ENCODE data around the gene NECTIN2. TPM values are rescaled to one million over a fixed set of nuclear protein-coding genes. Genes with fewer than 3 reads are reported as not detected.

NECTIN2 gene
- total and polyA plus RNA-seq, 4 donors = 49.4 to 77.5 (median 55.5) TPM

- DNase-seq (ENCODE audit: low spot score) = no peak
Observed at GRCh38 chr19:44840811-44841210, 5.3 kb upstream of the NECTIN2 start.

More at GRCh38 chr19:44840811-44841210, 5.3 kb upstream of the NECTIN2 start:
- H3K4me3 ChIP-seq (ENCODE audit: low read depth in 1 of 3, low read length in 3 of 3) = no peak overlapping the region
- TF ChIP-seq SP1 (IDR thresholded peaks at IDR 0.05) = no peak
- TF ChIP-seq FOXA2 (IDR thresholded peaks at IDR 0.05) = no peak
- no peak for TF ChIP-seq RXRA (IDR thresholded peaks at IDR 0.05)
- TF ChIP-seq FOXA1 (IDR thresholded peaks at IDR 0.05) = no peak
- TF ChIP-seq REST (IDR thresholded peaks at IDR 0.05) = no peak
- no peak for TF ChIP-seq EGR1 (IDR thresholded peaks at IDR 0.05; ENCODE audit: low read depth in 2 of 2)
- TF ChIP-seq CTCF (IDR thresholded peaks at IDR 0.05; ENCODE audit: low read depth, low read length, missing input control) = no peak
- no peak for TF ChIP-seq TAF1 (conservative IDR thresholded peaks at IDR 0.05)
- TF ChIP-seq ZBTB33 (IDR thresholded peaks at IDR 0.05) = no peak
- TF ChIP-seq YY1 (IDR thresholded peaks at IDR 0.05) = no peak
- TF ChIP-seq HNF4A (conservative IDR thresholded peaks at IDR 0.05) = no peak
- TF ChIP-seq HNF4G (IDR thresholded peaks at IDR 0.05) = no peak
- TF ChIP-seq JUND (IDR thresholded peaks at IDR 0.05) = no peak
- TF ChIP-seq GABPA (IDR thresholded peaks at IDR 0.05 in 1 of 2, conservative IDR thresholded peaks at IDR 0.05 in 1 of 2) = no peak
- no peak for TF ChIP-seq RAD21 (IDR thresholded peaks at IDR 0.05)
- no peak for TF ChIP-seq ATF3 (IDR thresholded peaks at IDR 0.05)
- 89% methylated on average over 7 of the region's 7 CpGs for WGBS
- H3K9ac ChIP-seq (ENCODE audit: low read depth in 1 of 2, low read length in 2 of 2) = no peak overlapping the region
- no peaks in the 10 kb centered on the region for H3K27me3 ChIP-seq (ENCODE audit: control insufficient read depth in 4 of 4, insufficient read depth in 4 of 4, low read length in 3 of 4)
- H3K4me1 ChIP-seq (ENCODE audit: control insufficient read depth in 4 of 4, insufficient read depth in 4 of 4, low read length in 3 of 4) = peaks cover 0 to 11% (median 6%) of the 10 kb centered on the region in 4 donors
- H3K36me3 ChIP-seq (ENCODE audit: control insufficient read depth in 4 of 4, insufficient read depth in 3 of 4, low read depth in 1 of 4, low read length in 3 of 4) = no peaks in the 10 kb centered on the region
- H3K9me3 ChIP-seq (ENCODE audit: control insufficient read depth in 4 of 4, low read length in 3 of 4) = no peaks in the 10 kb centered on the region
- no peak overlapping the region for H3K27ac ChIP-seq (ENCODE audit: low read depth in 1 of 2, low read length in 2 of 2)

Data from liver (tissue), 9 donors.